OCI-LY1 (cell line): ENCODE data around the gene NR6A1.

Experiments used
- H2AFZ ChIP-seq: fragments of 200-600 bp; sonication (generic), shearing (Covaris generic); 2 replicates; pipeline ENCODE4 v1.6.0; 2014; ENCODE audit warnings: antibody characterized with exemption, mild to moderate bottlenecking, low read length
- H3F3A ChIP-seq: fragments of 200-600 bp; sonication (generic), shearing (Covaris generic); 2 replicates; pipeline ENCODE4 v1.6.0; 2014; ENCODE audit warnings: mild to moderate bottlenecking, antibody characterized with exemption, low read length, moderate library complexity; ENCODE audit not compliant: insufficient read depth
- H3K27ac ChIP-seq: fragments of 200-600 bp; sonication (generic); 2 replicates; pipeline ENCODE4 v1.5.1; 2014; ENCODE audit warnings: low read length, mixed run types, mild to moderate bottlenecking, low read depth; ENCODE audit not compliant: poor library complexity, severe bottlenecking
- H3K27me3 ChIP-seq: fragments of 200-600 bp; sonication (generic); 2 replicates; pipeline ENCODE4 v1.6.0; 2014; ENCODE audit warnings: antibody characterized with exemption, mild to moderate bottlenecking, low read length, moderate library complexity; ENCODE audit not compliant: insufficient read depth
- H3K36me3 ChIP-seq: fragments of 200-600 bp; sonication (generic); 2 replicates; pipeline ENCODE4 v1.6.1; 2014; ENCODE audit warnings: mild to moderate bottlenecking, antibody characterized with exemption, low read length, moderate library complexity, mixed read lengths; ENCODE audit not compliant: insufficient read depth
- H3K4me1 ChIP-seq: fragments of 200-600 bp; sonication (generic); 2 replicates; pipeline ENCODE4 v1.5.1; 2014; ENCODE audit warnings: mild to moderate bottlenecking, low read length, moderate library complexity; ENCODE audit not compliant: insufficient read depth, severe bottlenecking
- H3K4me2 ChIP-seq: fragments of 200-600 bp; sonication (generic), shearing (Covaris generic); 2 replicates; pipeline ENCODE4 v1.6.1; 2014; ENCODE audit warnings: low read length
- H3K4me3 ChIP-seq: fragments of 200-600 bp; sonication (generic); 2 replicates; pipeline ENCODE4 v1.5.1; 2014; ENCODE audit warnings: low read length, low read depth, mild to moderate bottlenecking, mixed read lengths; ENCODE audit not compliant: poor library complexity, severe bottlenecking
- H3K79me2 ChIP-seq: fragments of 200-600 bp; shearing (Covaris generic); 2 replicates; pipeline ENCODE4 v1.6.1; 2016; ENCODE audit warnings: mixed run types, low read length, mixed read lengths; ENCODE audit not compliant: insufficient read depth
- H3K9ac ChIP-seq: fragments of 200-600 bp; sonication (generic), shearing (Covaris generic); 2 replicates; pipeline ENCODE4 v1.6.1; 2014; ENCODE audit warnings: mild to moderate bottlenecking, low read length, mixed read lengths
- H3K9me2 ChIP-seq: fragments of 200-600 bp; sonication (generic), shearing (Covaris generic); 2 replicates; pipeline ENCODE4 v1.6.1; 2014; ENCODE audit warnings: low read depth, mild to moderate bottlenecking, low read length, mixed read lengths
- H3K9me3 ChIP-seq: fragments of 200-600 bp; shearing (Covaris generic); 2 replicates; pipeline ENCODE4 v1.6.1; 2014; ENCODE audit warnings: low read length, mixed read lengths
- H4K20me1 ChIP-seq: fragments of 200-600 bp; sonication (generic), shearing (Covaris generic); 2 replicates; pipeline ENCODE4 v1.6.0; 2016; ENCODE audit warnings: mild to moderate bottlenecking, low read length; ENCODE audit not compliant: insufficient read depth
- EZH2 ChIP-seq: fragments of 200-600 bp; sonication (generic), shearing (Covaris generic); IDR thresholded peaks from 2 replicates; pipeline ENCODE4 v1.8.0; 2017; ENCODE audit warnings: borderline replicate concordance, mixed run types, mild to moderate bottlenecking, antibody characterized with exemption, low read length, moderate library complexity, mixed read lengths
- TF ChIP-seq, protein P1 (sequence below): fragments of 200-600 bp; sonication (generic), shearing (Covaris generic); IDR thresholded peaks from 2 replicates; pipeline ENCODE4 v1.5.1; 2017; ENCODE audit warnings: mild to moderate bottlenecking, antibody characterized with exemption, low read length, moderate library complexity, mixed read lengths

NR6A1 gene

GRCh38 chr9:124480621-124480981 lies 290.5 kb downstream of the NR6A1 start:
- Histone ChIP-seq H3K4me1 (peaks cover 19% of the 10 kb centered on the region), H3K4me2 (peak overlapping the region; percentile 39; the same call in 1 of the 2 replicates), H3K79me2 (no peaks in the 10 kb centered on the region), H3K9ac (no peak overlapping the region), H3K27ac (no peak overlapping the region), H3K9me3 (no peaks in the 10 kb centered on the region), H3K36me3 (no peaks in the 10 kb centered on the region), H3K27me3 (no peaks in the 10 kb centered on the region), H3K9me2 (no peaks in the 10 kb centered on the region), H3K4me3 (no peak overlapping the region), H3F3A (no peaks in the 10 kb centered on the region), H4K20me1 (no peaks in the 10 kb centered on the region), H2AFZ (peak overlapping the region; percentile 53; the same call in 1 of the 2 replicates)
- TF ChIP-seq, protein P1, sequence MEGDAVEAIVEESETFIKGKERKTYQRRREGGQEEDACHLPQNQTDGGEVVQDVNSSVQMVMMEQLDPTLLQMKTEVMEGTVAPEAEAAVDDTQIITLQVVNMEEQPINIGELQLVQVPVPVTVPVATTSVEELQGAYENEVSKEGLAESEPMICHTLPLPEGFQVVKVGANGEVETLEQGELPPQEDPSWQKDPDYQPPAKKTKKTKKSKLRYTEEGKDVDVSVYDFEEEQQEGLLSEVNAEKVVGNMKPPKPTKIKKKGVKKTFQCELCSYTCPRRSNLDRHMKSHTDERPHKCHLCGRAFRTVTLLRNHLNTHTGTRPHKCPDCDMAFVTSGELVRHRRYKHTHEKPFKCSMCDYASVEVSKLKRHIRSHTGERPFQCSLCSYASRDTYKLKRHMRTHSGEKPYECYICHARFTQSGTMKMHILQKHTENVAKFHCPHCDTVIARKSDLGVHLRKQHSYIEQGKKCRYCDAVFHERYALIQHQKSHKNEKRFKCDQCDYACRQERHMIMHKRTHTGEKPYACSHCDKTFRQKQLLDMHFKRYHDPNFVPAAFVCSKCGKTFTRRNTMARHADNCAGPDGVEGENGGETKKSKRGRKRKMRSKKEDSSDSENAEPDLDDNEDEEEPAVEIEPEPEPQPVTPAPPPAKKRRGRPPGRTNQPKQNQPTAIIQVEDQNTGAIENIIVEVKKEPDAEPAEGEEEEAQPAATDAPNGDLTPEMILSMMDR: peak; percentile 81
- TF ChIP-seq EZH2: no peak

DNA sequence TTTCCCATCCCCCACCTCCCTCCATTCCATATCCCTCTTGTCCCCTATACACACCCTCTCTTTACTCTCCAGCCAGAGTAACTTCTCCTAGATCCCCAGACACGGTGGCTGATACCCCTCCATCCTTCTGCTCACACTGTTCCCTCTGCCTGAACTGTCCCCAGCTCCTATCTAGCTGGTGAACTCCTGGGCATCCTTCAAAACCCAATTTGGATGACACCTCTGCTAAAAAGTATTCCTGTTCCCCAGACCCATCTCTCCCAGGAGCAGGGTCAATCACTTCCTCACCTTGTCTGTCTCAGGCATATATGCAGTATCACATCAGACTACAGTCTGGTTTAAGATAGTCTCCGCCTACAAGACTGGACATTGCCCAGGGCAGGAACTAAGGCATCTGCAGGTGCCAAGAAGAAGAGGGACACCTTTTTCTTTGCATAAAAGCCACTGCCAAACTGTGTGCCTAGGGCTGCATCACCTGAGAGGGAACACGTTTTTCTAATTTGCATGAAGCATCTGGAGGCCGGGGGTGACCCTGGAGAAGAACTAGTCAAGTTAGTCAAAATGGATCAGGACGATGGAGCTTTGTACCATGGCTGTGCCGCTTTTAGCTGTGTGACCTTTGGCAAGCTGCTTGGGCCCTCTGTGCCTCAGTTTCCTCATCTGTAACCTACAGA lies 291.0 kb downstream of the NR6A1 start:
- Histone ChIP-seq H3K36me3 (no peaks in the 10 kb centered on the region), H3F3A (no peaks in the 10 kb centered on the region), H4K20me1 (no peaks in the 10 kb centered on the region), H3K9me2 (no peaks in the 10 kb centered on the region), H3K9me3 (no peaks in the 10 kb centered on the region), H2AFZ (peak overlapping the region; percentile 53; the same call in 1 of the 2 replicates), H3K9ac (no peak overlapping the region), H3K4me3 (no peak overlapping the region), H3K4me1 (peaks cover 19% of the 10 kb centered on the region), H3K27ac (no peak overlapping the region), H3K27me3 (no peaks in the 10 kb centered on the region), H3K4me2 (peak overlapping the region; percentile 39; the same call in 1 of the 2 replicates), H3K79me2 (no peaks in the 10 kb centered on the region)
- TF ChIP-seq, protein P1: no peak
- TF ChIP-seq EZH2: no peak

- Histone ChIP-seq H3K9me2 (no peaks in the 10 kb centered on the region), H3K79me2 (no peaks in the 10 kb centered on the region), H3K4me3 (no peak overlapping the region), H3K4me1 (peaks cover 19% of the 10 kb centered on the region), H3F3A (no peaks in the 10 kb centered on the region), H3K36me3 (no peaks in the 10 kb centered on the region), H3K27ac (no peak overlapping the region), H3K4me2 (no peak overlapping the region), H3K27me3 (no peaks in the 10 kb centered on the region), H2AFZ (no peak overlapping the region), H3K9ac (no peak overlapping the region), H3K9me3 (no peaks in the 10 kb centered on the region), H4K20me1 (no peaks in the 10 kb centered on the region)
- TF ChIP-seq, protein P1: no peak
- TF ChIP-seq EZH2: no peak
Observed at GRCh38 chr9:124479371-124479770, 291.7 kb downstream of the NR6A1 start.
